Activated T-helper 1 cell treated with Interleukin-2 at 50 U/mL for 16 hours (primary cell): ENCODE results near the gene NUTM2B.
"Not testable (repeated sequence)": the region's sequence is repeated elsewhere in the genome, so short reads cannot be mapped to it uniquely, and the experiment has no call there.

Experiments used
- DNase-seq: peaks from one replicate; pipeline ENCODE4 v3.0.0-alpha.2; 2020; ENCODE audit warnings: low read depth

Gene NUTM2B

GRCh38 chr10:79702927-79703326 lies at the start of gene NUTM2B:
NUTM2B (plus strand) TSS chr10:79703227; CDS start chr10:79703610, 383 bp downstream.
- not testable (repeated sequence) for DNase-seq

GRCh38 chr10:79663287-79663686 lies 39.7 kb upstream of the NUTM2B start:
- DNase-seq = not testable (repeated sequence)

- not testable (repeated sequence) for DNase-seq
These were observed 38.3 kb upstream of the NUTM2B start for GRCh38 chr10:79664686-79665085.

GRCh38 chr10:79669248-79669788 lies 33.7 kb upstream of the NUTM2B start:
- DNase-seq = not testable (repeated sequence)

GRCh38 chr10:79674878-79675277 lies 28.1 kb upstream of the NUTM2B start:
- not testable (repeated sequence) for DNase-seq

- not testable (repeated sequence) for DNase-seq
These were observed 19.8 kb upstream of the NUTM2B start for GRCh38 chr10:79683026-79683883.

- DNase-seq = not testable (repeated sequence)
These were observed 18.9 kb upstream of the NUTM2B start for GRCh38 chr10:79683884-79684720.

GRCh38 chr10:79685044-79685685 lies 17.9 kb upstream of the NUTM2B start:
- DNase-seq = peak; percentile 41

- DNase-seq = not testable (repeated sequence)
These were observed 16.4 kb upstream of the NUTM2B start for GRCh38 chr10:79686595-79686994.

- DNase-seq = not testable (repeated sequence)
These were observed 15.4 kb upstream of the NUTM2B start for GRCh38 chr10:79687406-79688150.

GRCh38 chr10:79688798-79689197 lies 14.2 kb upstream of the NUTM2B start:
- DNase-seq = not testable (repeated sequence)

- DNase-seq = not testable (repeated sequence)
These were observed 6.4 kb upstream of the NUTM2B start for GRCh38 chr10:79696596-79696995.

- not testable (repeated sequence) for DNase-seq
These were observed 5.9 kb upstream of the NUTM2B start for GRCh38 chr10:79697141-79697540.

GRCh38 chr10:79700381-79700944 lies 2.6 kb upstream of the NUTM2B start:
- not testable (repeated sequence) for DNase-seq

- DNase-seq = not testable (repeated sequence)
These were observed 4.0 kb downstream of the NUTM2B start for GRCh38 chr10:79707017-79707416.

GRCh38 chr10:79714976-79715375 lies 11.9 kb downstream of the NUTM2B start:
- DNase-seq = not testable (repeated sequence)

- DNase-seq = not testable (repeated sequence)
These were observed 14.0 kb downstream of the NUTM2B start for GRCh38 chr10:79716917-79717579.

- not testable (repeated sequence) for DNase-seq
These were observed 17.0 kb downstream of the NUTM2B start for GRCh38 chr10:79720000-79720399.

- not testable (repeated sequence) for DNase-seq
These were observed 23.6 kb downstream of the NUTM2B start for GRCh38 chr10:79726620-79727019.

- DNase-seq = not testable (repeated sequence)
These were observed 41.8 kb downstream of the NUTM2B start for GRCh38 chr10:79744844-79745243.
